SKM-1 treated with dmso at 0.1 percent for 144 hours (cell line): Measurements from ENCODE around the gene IRS2.
A peak's percentile ranks its signal among the peaks of the same experiment; 100 is the strongest.

Experiments used
- DNase-seq: peaks from one replicate; lab custom pipeline; 2025; ENCODE audit not compliant: unreplicated experiment; lab: John Stamatoyannopoulos, UW

Gene IRS2

DNA sequence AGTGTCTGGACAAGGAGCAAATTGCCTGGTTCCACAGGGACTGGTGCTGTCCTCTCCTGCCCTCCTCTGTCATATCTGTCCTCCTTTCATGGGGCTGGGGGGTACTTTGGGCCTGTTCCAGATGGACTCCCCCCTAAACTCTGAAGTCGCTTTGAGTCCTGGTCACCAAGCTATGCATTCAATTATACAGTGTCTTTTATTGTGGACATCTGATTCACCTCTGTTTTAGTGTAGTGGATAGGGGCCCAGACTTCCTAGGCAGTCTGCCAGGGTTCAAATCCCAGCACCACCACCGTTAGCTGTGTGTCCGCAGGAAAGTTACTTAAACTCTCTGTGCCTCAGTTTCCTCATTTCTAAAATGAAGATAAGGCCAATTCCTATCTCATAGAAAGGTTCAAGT lies 21.0 kb upstream of the IRS2 start:
- no peak for DNase-seq

DNA sequence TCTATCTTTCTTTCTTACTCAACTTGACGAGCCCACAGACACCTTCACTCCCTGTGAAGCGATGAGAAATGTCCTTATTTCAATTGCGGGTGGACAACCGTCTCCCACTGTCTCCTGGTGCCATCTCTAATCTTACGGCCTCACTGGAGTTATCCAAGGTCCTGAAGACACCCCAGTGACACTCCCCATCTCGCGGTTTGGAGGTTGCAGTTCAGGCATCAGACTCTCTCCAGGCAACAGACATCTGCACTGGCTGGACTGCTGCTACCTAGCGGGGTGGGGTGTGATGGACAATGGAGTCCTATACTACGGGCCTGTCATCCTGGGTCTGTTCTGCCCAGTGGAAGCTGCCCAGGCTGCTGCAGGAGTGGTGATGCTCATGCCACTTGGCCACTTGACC lies 18.3 kb upstream of the IRS2 start:
- DNase-seq: no peak

DNA sequence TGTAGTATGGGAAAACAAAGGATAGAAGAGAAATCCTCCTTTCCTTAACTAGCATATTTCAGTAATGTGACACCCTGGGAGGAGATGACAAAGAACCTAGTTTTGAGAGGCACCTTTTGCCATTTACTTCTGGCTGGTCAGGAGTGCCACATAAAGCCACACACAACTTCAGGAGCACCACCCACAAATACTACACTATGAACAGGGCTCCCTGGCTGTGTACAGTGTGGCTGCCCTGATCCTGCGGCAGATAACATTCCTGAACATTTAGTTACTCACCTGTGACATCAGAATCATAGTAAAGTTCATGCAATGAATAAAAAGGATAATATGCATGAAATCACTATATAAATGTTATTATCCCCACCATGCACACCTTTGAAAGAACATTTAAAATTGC lies 17.4 kb upstream of the IRS2 start:
- no peak for DNase-seq

DNA sequence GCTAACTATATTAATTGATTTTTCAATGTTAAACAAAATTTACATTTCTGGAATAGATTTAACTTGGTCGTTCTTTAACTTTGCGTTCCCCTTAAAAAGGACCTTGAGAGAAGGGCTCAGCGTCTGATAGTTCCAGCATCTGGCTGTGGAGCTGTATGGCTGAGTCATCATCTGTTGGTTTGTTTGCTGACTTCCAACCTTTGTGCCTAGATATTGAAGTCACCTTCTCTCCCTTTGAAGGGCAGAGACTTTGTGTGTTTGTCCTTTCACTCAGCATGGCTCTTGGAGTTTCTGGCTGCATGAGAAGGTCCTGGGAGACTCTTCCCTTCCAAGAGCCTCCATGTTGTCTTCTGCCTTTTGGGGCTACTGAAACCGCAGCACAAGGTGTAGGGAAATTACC lies 16.6 kb upstream of the IRS2 start:
- DNase-seq: no peak

DNA sequence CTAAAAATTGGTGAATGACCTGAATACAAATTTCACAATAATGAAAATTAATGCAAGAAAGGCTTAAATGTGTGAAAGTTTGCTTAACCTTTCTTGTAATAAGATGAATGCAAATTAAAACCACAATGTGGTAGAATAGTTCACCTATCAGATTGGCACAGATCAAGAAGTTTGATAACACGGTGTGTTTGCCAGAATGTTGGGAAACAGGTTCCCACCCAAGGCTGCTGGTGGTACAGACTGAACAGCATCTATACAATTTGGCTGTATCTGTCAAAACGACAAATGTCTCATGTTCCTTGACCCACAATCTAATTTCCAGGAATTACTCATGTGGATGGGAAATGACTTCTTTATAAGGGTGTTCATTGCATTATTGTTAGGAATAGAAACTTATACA lies 8.6 kb upstream of the IRS2 start:
- DNase-seq: no peak

DNA sequence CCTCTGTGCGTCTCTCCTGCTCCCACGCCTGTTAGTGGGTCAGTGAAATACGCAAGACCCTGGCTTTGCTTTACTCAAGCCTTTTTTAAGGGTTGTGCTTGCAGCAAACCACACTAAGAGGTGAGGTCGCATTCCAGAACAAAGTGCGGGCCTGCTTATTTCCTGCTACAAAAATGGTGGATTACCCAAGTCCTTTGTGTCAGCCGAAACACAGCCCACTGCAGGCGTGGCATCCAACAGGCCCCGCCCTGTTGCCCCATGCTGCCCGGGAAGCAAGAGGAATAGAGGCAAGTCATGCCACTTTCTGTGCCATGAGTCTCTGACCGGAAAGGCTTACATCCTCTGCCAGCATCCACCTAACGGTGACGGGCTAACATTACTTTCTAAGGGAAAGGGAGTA lies 7.7 kb upstream of the IRS2 start:
- DNase-seq: no peak

DNA sequence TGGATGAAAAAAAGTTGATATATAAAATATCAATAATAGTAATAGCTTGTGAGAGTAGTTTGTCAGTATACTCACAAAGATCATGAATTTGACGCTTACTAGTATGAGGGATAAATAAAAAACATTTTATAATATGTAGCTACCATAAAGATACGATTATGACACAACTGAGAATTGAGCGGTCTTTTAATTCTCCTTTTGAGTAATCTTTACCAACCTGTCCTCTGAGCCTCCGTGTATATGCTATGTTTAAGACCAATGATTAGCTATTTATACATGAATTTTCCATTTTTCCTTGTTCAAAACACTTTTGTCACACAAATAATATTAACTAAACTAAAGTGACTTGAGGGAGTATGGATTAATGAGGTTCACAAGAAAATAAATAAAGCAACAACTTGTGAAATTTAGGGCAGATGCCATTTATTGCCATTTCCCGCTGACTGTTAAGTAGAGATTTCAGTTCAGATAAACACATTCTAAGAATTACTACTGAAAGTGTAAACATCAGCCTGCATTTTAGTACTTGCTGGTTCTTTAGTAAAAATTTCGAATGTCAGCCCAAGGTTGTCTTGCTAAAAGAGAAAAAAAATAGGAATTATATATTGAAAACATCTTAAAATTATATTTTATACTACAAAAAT lies 6.2 kb upstream of the IRS2 start:
- no peak for DNase-seq

DNA sequence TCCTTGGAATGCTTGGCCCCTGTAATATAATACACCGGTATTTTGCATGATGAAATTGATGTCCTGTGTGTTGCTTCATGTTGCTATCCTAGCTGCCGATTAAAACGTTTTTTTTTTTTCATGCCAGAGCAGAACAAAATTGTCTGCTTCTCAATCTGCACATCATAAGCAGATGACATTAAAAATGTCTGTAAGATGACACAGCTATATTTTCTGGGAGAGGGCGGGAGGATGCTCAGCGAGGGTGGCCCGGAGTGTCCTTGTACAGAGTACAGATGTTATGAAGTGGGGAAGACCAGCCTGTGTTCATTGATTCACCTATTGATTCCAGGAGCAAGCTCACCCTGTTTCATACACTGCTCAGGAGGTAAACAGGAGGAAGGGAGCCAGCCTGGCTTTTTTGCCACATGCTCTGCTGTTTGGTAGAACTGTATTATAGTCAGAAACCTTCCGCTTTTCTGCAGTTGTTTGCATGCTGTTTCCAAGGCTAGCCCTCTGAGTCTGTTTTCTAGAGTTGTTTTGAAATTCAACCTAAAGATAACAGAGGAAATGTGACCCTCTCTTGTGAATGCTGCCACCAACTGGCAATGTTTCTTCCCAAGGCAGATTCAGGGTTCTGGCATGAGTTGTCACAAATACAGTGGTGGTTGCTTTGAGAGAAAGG lies 4.7 kb upstream of the IRS2 start:
- peak; percentile 94 for DNase-seq

DNA sequence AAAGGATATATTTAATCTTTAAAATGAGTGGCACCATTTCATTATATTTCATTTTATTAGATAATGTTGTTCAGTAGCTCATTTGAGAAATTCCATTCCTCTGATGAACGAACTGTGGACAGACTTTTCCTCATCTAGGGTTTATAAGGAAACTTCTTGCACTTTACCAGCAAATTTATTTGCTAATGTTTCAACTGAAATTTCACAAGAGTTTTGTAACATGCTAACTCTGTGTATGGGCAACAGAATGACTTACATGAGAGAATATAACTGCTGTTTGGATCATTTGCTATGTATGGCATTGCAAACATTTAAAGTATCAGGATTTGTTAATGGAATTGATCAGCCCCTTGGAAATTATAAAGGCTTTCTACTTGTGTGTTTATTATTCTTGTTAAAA lies 3.7 kb upstream of the IRS2 start:
- peak; percentile 16 for DNase-seq

DNA sequence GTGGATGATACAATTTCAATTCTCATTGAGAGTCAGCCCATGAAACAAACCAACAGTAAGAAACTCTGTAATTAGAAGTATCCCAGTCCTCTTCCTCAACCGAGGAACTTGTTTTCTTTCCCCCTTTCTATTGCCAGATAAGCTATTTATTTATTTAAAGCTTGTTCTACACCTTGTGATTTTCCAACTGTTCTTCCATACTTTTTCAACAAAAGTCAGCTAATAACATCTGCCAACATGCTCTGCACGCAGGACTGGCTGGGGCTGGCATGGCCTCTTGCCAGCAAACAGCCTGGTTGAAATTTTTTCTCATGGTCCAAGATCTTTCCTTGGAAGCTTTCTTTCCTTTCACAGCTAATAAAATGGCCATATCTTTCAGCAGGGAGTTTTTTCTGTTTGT lies 2.9 kb upstream of the IRS2 start:
- no peak for DNase-seq

DNA sequence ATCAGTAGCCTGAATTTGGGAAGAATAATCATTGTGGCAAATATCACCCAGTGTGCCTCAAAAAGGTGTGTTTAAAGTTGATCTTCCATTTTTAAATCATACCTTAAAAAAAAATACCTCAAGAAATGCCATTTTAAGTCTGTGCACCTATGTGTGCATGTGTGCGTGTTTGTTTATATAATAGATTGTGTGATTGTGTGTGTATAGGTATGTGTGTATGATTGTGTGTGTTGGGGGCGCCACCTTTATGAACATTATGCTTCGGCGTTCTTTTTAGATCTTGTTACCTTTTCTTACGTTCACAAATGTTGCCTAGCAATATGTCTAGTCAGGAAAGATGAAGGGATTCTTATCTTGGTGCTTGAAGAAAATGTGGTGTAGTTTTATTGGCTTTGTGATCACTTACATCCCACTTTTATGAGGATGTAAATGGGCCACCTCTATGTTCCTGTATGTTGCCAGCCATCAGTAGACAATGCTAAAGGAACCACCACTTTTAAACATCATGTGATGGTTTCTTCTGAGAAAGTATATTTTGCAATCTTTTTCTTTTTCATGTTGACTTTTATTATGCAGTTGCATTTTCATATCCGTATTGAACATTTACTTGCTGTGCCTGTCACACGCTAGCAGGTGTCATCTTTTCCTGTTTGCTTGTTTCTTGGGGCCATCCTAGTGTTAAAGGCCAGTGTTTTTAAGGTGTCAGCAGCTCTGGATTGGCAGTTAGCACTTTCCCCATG lies 2.2 kb upstream of the IRS2 start:
- no peak for DNase-seq

DNA sequence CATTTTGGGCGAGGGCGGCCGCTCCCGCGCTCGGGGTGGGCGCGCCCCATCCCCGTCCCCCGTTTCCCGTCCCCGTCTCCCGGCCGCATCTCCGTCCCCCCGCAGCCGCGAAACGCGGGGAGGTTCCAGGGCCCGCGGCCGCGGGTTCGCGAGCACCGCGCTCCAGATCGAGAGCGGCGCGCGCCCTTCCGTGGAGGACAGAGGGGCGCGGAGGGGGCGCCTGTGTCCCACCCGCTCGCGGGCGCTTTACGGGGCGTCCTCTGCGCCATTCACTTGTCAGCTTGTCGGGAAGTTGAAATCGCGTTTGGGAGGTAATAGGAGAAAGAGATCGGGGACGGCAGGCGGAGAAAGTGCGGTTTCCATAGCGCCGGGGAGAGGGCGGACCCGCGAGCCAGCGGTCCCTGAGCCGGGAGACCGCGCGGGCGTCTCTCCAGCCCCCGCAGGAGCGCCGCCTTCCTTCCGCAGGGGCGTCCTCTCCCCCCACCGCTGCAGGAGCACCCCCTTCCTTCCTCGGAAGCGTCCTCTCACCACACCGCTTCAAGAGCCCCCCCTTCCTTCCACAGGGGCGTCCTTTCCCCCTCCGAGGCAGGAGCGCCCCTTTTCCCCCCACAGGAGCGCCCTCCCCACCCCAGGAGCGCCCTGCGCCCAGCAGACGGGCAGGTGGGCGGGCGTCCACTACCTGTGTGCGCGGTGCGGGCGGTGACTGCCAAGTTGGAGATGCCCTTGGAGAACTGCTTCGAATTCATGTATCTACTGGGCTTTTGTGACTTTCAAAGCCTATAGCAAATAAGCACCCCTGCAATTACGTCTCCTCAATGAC lies 962 bp upstream of the IRS2 start:
- peak; percentile 36 for DNase-seq

DNA sequence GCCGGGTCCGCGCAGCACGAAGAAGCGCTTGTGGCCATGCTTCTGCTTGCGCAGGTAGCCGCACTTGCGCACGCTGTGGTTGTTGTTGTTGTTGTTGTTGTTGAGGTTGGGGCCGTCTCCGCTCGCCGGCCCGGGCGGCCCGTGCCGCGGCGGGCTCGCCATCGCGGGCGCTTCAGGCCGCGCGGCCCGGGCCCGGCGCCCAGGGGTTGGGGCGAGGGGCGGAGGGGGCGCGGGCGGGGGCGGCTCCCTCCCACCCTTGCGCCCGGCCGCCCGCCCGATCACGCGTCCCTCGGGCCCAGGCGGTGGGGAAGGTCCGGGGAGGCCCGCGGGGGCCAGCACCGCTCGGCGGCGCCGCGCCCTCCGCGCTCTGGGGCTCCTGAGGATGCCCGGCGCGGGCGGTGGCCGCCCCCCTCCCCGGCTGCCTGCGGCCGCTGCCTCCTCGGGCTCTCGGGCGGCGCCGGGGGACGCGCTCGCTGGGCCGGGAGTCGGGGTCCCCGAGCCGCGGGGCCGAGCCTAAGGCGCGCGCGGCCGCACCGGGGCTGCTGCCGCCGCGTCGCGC lies 412 bp downstream of the IRS2 start:
- no peak for DNase-seq

DNA sequence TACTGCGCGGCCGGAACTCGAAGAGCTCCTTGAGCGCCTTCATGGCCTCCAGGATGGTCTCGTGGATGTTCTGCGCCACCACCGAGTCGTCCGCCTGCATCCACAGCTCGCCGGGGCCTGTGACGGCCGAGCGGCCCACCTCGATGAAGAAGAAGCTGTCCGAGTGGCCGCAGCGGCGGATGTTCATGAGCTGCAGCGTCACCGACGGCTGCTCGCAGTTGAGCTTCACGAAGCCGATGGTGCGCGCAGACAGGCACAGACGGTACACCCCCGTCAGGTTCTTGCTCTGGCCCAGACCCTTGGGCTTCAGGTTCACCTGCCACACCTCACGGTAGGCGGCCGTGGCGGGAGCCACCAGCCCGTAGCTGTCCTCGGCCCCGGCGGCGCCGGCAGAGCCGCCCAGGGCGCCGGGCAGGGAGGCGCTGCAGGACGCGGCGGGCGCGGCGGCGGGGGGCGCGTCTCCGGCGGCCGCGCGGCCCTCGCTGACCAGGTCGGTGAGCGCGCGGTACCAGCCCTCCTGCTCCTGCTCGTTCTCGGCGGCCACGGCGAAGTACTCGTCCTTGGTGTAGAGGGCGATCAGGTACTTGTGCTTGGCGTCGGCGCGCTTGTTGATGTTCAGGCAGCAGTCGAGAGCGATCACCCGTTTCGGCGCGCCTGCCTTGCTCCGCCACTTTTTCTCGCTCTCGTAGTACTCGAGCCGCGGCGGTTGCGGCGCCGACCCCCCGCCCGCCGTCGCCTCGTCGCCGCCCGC lies 1.1 kb downstream of the IRS2 start:
- DNase-seq: no peak

DNA sequence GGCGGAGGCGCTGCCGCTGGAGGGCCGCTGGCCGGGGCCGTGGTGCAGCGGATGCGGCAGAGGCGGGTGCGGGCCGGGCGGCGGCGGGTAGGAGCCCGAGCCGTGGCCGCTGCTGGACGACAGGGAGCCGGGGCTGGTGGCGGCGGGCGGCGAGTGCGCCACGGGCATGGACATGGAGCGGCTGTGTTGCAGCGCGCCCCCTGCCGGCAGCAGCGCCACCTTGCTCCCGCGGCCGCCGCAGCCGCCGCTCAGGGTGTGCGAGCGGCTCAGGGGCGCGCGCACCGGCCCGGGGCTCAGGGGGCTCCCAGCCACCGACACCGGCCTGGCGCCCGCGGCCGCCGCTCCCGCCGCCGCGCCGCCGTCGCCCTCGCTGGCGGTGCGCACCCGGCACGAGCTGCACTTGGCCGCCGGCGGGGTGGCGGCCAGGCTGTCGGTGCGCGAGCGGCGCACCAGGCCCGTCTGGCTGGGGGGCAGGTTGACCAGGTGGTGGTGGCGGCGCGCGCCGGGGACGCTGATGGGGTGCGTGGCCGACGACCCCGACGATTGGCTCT lies 1.7 kb downstream of the IRS2 start:
- DNase-seq: peak; percentile 62

DNA sequence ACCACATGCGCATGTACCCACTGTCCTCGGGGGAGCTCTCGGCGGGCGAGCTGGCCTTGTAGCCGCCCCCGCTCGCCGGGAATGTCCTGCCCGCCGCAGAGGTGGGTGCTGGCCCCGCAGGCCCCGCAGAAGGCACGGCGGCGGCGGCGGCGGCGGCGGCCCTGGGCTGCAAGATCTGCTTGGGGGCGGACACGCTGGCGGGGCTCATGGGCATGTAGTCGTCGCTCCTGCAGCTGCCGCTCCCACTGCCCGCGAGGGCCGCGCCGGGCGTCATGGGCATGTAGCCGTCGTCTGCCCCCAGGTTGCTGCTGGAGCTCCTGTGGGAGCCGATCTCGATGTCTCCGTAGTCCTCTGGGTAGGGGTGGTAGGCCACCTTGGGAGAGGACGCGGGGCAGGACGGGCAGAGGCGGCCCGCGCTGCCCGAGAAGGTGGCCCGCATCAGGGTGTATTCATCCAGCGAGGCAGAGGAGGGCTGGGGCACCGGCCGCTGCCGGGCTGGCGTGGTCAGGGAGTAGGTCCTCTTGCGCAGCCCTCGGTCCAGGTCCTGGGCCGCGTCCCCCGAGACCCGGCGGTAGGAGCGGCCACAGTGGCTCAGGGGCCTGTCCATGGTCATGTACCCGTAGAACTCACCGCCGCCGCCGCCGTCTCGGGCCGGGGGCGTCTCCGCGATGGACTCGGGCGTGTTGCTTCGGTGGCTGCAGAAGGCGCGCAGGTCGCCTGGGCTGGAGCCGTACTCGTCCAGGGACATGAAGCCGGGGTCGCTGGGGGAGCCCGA lies 2.4 kb downstream of the IRS2 start:
- no peak for DNase-seq

DNA sequence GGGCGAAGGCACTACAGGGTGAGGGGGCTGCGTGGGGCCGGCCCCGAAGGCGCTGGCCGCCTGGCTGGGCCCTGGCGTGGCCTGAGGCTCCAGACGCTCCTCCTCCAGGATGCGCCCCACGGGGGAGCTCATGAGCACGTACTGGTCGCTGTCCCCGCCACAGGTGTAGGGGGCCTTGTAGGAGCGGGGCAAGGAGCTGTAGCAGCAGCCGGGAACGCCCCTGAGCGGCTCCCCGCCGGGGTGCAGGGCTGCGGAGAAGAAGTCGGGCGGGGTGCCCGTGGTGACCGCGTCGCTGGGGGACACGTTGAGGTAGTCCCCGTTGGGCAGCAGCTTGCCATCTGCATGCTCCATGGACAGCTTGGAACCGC lies 3.0 kb downstream of the IRS2 start:
- DNase-seq: peak; percentile 14

DNA sequence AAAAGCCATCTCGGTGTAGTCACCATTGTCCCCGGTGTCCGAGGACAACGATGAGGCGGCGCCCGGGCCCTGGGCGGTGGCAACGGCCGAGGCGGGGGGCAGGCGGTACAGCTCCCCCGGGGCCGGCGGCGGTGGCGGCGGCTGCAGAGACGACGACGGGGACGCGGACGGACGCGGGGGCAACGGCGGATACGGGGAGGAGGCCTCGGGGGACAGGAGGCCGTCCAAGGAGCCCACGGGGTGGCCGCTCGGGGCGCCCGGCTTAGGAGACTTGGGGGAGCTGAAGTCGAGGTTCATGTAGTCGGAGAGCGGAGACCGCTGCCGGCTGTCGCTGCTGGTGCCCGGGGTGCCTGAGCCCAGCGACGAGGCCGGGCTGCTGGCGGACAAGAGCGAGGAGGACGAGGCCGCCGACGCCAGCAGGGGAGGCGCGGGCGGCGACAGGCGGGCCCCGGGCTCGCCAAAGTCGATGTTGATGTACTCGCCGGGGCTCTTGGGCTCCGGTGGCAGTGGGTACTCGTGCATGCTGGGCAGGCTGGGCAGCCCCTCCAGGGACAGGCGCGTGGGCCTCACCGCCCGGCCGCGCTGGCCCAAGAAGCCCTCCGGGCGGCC lies 3.5 kb downstream of the IRS2 start:
- no peak for DNase-seq
